Stimulated activated naive CD8-positive, alpha-beta T cell treated with anti-CD3 and anti-CD28 coated beads, Interleukin-15, amount 100 ng/mL, for 72 hours (primary cell): Measurements from ENCODE around the gene ZFHX3.

Experiments used
- ATAC-seq: fragments of 150-1000 bp; cut with Tn5 transposase; 2 replicates; pipeline ENCODE4 v1.10.0; 2021; ENCODE audit warnings: mild to moderate bottlenecking, moderate library complexity
- DNase-seq, 2 donors: peaks; one replicate each; pipeline ENCODE4 v3.0.0; 2021 to 2022
- H3K27ac Mint-ChIP-seq, 2 donors: one replicate each; pipeline ENCODE4 v1.8.0; 2022; ENCODE audit warnings: mild to moderate bottlenecking in 2 of 2, mixed read lengths in 2 of 2, moderate library complexity in 2 of 2
- H3K27me3 Mint-ChIP-seq: one replicate; pipeline ENCODE4 v1.8.0; 2022; ENCODE audit warnings: mixed read lengths
- H3K4me1 Mint-ChIP-seq: one replicate; pipeline ENCODE4 v1.8.0; 2022; ENCODE audit warnings: mild to moderate bottlenecking, mixed read lengths
- H3K4me3 Mint-ChIP-seq, 2 donors: one replicate each; pipeline ENCODE4 v1.8.0; 2022; ENCODE audit warnings: mild to moderate bottlenecking in 2 of 2, mixed read lengths in 2 of 2, moderate library complexity in 1 of 2
- H3K9me3 Mint-ChIP-seq, 2 donors: one replicate each; pipeline ENCODE4 v1.8.0; 2022; ENCODE audit warnings: mixed read lengths in 2 of 2

The ZFHX3 gene

DNA sequence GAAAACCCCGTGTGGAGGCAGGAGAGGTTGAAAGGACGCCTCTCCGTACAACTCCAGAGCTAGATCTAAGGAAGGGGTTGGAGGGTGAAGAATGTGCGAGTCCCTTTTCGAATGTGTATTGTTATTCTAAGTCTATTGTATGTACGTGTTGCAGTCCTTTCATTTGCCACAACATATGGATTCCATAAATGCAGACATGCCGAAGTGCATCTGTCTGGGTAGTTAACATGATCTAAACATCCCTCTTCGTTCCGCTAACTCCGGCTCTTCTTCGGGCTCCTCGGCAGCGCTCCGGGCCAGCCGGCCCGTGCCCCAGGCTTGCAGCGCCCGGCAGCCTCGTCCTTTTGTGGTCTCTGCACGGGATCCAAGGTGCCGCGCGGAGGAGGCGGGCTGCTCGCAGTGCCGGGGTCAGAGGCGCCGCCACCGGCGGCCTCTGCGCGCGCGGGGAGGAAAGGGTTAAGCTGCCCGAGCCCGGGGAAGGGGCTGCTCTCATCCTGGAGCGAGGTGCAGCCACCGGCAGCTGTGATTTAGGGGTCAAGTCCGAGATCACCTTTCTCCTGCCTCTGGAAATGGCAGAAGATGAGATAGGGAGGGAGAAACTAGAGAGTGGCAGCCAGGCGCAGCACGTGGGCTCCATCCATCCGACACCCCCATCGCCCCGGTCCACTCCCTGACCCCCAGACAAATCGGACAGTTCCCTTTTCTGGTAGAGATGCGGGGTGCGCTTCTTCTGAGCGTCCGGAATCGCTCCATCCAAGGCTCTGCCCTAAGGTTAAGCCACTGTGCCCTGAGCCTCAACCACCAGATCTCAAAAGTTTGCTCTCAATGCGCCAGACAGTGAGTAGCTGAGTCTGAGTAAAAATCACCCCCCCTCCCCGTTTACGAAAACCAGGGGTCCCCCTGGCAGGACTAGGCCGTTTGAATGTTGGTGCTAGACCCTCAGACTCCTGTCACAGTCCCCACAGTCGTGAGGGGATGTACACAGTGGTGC lies 15.1 kb upstream of the ZFHX3 start:
- Mint-ChIP-seq H3K27me3 (peaks cover 92% of the 10 kb centered on the region), H3K27ac (no peak overlapping the region), H3K9me3 (no peaks in the 10 kb centered on the region), H3K4me1 (peaks cover 22% of the 10 kb centered on the region), H3K4me3 (no peak overlapping the region)
- no peak for ATAC-seq
- DNase-seq = no peak

DNA sequence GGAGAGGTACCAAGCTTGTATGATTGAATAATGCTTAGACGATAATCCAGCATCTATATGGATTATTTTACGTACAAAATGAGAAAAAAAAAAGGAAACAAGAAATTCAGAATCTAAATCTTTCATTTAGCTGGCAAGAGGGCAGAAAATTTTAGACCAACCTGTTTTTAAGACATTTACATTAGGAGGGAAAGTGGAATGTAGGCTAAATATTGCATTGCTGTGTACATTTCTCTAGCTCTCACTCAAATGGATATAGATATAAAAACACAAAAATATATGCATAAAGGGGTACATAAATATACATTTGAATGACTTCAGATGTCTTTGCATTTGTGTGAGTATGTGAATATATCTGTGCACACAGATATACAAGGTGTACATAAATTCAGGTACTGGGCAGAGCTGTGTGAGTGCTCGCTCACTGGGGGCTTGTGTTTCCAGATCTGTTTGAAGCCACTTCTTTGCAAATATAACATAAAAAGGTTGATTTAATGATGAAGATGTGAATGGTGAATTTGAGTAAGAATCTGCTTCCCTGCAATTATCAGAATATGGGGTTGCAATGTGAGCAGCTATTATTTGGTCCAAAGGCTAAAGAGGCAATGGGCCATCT lies 14.2 kb upstream of the ZFHX3 start:
- no peak overlapping the region for H3K4me3 Mint-ChIP-seq
- no peak for DNase-seq
- H3K4me1 Mint-ChIP-seq = peaks cover 27% of the 10 kb centered on the region

DNA sequence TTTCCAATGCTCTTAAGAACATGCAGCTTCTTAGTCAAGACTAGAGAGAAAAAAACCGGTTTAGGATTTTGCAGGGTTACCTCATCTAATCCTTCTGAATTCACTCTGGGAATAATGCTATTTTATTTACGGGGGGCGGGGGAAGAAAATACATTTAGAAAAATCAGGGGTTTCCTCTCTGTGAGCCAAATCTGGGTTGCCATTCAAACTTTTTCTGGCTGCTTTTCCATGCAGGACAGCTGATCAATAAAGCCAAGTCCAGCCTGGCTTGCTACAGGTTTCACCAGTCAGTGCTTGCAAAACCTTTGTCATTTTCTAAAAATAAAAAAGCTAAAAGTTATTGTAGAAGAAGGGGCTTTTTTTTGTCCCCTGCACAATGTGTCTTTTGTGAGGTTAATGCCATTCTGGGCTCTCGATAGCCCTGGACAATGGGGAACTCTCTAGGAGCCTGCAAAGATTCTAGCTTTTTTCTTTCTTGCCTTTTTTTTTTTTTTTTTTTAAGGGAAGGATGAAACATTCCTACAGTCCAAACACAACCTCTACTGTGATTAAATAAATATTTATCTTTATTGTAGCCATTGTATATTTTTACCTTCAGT lies 13.1 kb upstream of the ZFHX3 start:
- Mint-ChIP-seq H3K4me1 (peaks cover 32% of the 10 kb centered on the region), H3K27me3 (peaks cover 72% of the 10 kb centered on the region), H3K27ac (no peak overlapping the region), H3K4me3 (no peak overlapping the region), H3K9me3 (no peaks in the 10 kb centered on the region)
- ATAC-seq (no peak), DNase-seq (no peak)

More for the DNA sequence above, 14.2 kb upstream of the ZFHX3 start:
- peaks cover 83% of the 10 kb centered on the region for H3K27me3 Mint-ChIP-seq
- no peaks in the 10 kb centered on the region for H3K9me3 Mint-ChIP-seq
- no peak overlapping the region for H3K27ac Mint-ChIP-seq
- no peak for ATAC-seq

DNA sequence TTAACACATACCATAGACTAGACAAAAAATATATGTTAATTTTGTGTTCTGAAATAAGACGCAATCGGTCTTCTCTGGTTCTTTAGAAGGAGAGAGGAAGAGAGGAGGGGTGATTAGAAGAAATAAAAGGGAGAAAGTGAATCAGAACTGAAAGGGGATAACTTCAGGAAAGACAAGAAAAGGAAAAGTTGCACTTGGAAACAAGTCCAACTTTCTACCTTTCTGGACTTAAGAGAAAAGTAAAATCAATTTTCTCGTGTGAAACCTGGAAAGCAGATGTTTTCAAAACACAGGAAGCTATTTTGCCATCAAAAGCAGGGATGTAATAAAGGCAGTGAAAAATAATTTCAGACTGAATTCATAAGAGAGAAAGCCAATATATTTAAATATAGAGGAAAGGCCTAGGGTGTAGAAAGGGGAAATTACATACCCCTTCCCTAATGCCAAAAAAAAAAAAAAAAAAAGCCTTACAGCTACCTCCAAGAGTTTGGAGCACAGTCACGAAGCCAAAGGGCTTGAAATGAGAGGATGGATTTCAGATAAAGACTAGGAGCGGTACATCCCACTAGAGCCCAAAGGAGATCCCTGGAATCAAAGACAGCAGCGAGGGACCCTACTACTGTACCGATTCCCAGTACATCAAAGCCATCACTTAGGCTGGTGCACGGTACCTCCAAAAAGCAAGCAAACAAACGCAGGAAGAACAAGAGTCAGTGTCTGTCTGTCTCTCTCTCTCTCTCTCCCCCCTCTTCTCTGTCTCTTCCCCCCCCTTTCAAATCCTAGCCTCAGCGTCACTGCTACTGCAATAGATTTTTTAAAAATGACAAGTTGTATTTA lies 12.1 kb upstream of the ZFHX3 start:
- Mint-ChIP-seq H3K27ac (no peak overlapping the region), H3K4me3 (peak overlapping the region in 1 of 2 donors; percentile 79), H3K4me1 (peaks cover 38% of the 10 kb centered on the region), H3K27me3 (peaks cover 62% of the 10 kb centered on the region), H3K9me3 (no peaks in the 10 kb centered on the region)
- no peak for DNase-seq
- ATAC-seq = no peak

DNA sequence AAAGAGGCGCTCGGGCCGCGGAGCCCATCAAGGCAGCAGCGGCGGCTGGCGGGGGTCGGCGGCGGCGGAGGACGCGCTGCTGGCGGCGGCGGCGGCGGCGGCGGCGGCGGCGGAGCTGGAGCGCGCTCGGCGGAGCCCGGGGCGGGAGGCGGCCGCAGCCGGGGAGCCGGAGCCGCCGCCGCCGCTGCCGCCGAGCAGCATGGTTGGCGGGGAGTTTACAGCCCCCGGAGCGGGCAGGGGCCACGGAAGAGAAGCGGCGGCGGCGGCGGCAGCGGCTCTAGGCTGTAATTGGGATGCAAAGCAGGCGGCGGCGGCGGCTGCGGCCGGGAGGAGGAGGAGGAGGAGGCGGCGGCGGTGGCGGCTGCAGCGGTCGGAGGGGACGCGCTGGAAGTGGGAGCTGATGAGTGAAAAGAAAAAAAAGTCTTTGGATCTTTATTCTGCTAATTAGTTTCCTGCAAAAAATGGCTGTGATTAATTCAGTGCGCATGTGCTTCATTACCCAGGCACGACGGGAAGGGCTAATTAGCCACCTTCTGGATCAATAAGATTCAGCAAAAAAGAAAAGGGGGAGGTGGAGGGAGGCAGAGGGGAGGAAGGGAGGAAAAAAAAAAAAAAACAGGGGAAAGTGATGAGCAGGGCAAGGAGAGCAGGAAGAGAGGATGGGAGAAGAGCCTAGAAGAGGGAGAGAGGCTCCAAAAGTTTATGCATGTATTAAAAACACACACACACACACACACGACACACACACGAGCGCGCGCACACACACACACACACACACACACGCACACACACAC lies 10.9 kb upstream of the ZFHX3 start:
- no peaks in the 10 kb centered on the region for H3K9me3 Mint-ChIP-seq
- H3K4me3 Mint-ChIP-seq = peak overlapping the region; percentile 79 to 84
- no peak overlapping the region for H3K27ac Mint-ChIP-seq
- peak; percentile 27 for ATAC-seq
- DNase-seq = no peak
- H3K4me1 Mint-ChIP-seq = peaks cover 34% of the 10 kb centered on the region
- H3K27me3 Mint-ChIP-seq = peaks cover 50% of the 10 kb centered on the region

DNA sequence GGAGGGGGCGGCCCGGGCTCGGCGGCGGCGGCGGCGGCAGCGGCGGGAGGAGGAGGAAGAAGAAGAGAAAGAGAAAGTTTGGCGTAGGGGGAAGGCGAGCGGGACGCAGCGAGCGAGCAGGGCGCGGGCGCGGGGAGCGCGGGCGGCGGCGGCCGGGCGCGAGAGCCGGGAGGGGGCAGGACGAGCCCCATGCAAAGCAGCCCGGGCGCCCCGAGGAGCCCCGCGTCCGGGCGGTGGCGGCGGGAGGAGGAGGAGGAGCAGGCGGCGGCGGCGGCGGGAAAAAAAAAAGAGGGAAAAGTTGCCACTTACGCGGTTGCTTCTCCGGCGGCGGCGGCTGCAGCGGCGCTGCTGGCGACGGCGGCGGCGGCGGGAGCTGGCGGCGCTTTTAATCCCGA lies 10.3 kb upstream of the ZFHX3 start:
- H3K4me1 Mint-ChIP-seq = peaks cover 30% of the 10 kb centered on the region
- H3K9me3 Mint-ChIP-seq = no peaks in the 10 kb centered on the region
- peak in 1 of 2 donors; percentile 25 for DNase-seq
- peaks cover 44% of the 10 kb centered on the region for H3K27me3 Mint-ChIP-seq
- no peak overlapping the region for H3K27ac Mint-ChIP-seq
- peak overlapping the region; percentile 47 to 84 for H3K4me3 Mint-ChIP-seq
- peak; percentile 71 for ATAC-seq

DNA sequence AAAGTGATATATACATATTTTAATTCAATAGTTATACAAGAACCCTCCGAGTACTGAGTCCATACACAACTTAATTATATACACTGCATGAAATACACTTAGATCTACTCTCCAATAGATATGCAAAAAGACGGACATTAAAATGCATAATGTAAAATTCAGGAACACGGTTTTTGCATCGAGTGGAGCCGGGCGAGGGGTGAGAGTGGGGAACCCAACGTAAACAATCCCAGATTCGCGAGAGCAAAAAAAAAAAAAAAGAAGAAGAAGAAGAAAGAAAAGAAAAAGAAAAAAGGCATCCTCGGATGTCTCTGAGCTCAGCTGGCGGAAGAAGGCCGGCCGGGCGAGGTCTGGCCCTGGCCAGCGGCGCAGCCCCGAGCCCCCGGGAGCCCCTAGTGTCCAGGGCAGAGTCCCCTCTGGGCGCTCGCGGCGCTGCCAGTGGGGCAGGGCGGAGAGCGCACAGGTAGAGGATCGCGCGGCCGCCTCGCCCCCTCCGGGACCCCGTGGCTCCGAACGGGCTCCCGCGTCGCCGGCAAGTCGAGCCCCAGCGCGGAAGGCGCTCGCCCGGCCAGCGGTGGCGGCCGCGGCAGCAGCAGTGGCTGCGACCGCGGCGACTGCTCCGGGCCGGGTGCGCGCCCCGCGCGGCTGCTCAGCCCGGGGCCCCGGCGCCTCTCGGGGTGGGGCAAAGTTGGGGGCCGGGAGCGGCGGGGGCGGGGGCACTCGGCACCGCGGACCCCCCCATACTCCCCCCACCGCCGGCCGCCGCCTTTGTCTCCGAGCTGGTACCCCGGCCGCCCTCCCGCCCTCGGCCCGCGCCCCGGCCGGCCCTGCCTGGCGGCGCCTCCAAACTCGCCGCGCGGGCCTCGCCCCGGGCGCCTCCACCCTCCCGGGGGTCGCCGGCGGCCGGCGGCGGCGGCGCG lies 9.6 kb upstream of the ZFHX3 start:
- Mint-ChIP-seq H3K9me3 (no peaks in the 10 kb centered on the region), H3K4me3 (peak overlapping the region; percentile 84), H3K27ac (peak overlapping the region in 1 of 2 donors; percentile 88), H3K27me3 (peaks cover 37% of the 10 kb centered on the region), H3K4me1 (peaks cover 28% of the 10 kb centered on the region)
- peak; percentile 68 for ATAC-seq
- DNase-seq = no peak

DNA sequence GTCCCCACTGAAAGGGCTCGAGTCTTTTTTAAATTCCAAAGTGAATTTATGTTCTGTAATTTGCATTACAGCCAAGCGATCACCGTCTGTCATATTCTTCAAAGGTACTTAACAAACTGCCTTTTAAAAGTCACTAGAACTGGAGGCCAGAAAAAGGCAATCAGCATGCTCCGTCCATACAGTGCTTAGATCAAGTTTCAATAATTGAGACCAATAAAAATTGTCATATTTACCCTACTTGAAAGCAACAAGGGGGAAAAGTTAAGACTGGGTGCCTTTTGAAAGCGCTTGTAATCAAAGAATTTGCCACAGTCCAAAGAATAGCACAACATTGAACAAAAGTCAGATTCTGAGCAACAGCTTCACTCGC lies 9.0 kb upstream of the ZFHX3 start:
- H3K27ac Mint-ChIP-seq = no peak overlapping the region
- DNase-seq = no peak
- H3K4me1 Mint-ChIP-seq = peaks cover 25% of the 10 kb centered on the region

DNA sequence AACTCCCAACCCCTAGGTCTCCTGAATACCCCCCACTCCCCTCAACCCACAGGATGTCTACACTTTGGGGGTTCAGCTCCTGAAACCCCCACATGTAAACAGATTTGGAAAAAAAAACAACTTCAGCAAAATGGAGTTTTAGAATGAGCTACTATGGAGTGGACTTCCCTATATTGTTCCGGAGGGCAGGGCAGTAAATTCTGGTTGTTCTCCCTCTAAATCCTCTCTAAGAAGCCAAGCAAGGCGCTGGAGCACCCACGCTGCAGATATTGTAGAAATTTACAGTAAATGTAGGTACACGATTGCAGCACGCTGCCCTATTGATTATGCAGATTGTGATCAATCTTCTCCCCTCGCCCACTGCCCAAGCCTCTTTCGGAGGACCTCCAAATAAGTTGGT lies 8.5 kb upstream of the ZFHX3 start:
- Mint-ChIP-seq H3K4me1 (peaks cover 25% of the 10 kb centered on the region), H3K4me3 (no peak overlapping the region), H3K27me3 (peaks cover 26% of the 10 kb centered on the region), H3K27ac (no peak overlapping the region), H3K9me3 (no peaks in the 10 kb centered on the region)
- ATAC-seq (no peak), DNase-seq (no peak)

More for the DNA sequence above, 9.0 kb upstream of the ZFHX3 start:
- peak overlapping the region; percentile 83 to 84 for H3K4me3 Mint-ChIP-seq
- H3K27me3 Mint-ChIP-seq = peaks cover 31% of the 10 kb centered on the region
- ATAC-seq = no peak
- H3K9me3 Mint-ChIP-seq = no peaks in the 10 kb centered on the region

DNA sequence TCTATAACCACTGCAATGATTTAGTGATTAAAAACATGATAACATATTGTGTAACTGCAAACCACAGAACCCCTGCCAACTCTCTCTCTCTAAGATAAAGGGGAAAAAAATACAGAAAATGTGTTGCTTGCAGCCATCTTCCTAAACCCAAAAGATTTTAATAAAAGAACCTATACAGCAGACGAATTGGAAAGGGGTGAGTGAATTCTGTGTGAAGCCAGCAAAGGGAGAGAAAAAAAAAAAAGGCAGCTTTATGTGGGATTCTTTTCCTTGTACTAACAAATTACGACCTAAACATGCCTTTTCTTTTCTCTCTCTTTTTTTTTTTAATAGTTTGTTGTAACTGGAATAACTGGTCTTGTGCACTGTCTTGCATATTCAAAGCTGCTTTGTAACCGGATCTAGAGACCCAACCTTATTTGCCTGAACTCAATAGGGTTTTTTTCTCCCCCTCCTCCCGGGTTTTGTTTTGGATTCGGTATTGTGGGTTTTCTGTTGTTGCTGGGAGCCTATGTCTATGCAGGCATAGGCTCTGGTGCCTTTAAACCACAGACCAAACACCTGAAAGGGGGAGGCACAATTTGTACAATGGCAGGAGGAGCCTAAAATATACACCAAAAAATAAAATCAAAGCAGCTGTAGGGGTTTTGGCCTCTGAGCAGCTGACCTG lies 7.0 kb upstream of the ZFHX3 start:
- Mint-ChIP-seq H3K4me3 (no peak overlapping the region), H3K27me3 (peaks cover 14% of the 10 kb centered on the region), H3K27ac (no peak overlapping the region), H3K4me1 (peaks cover 25% of the 10 kb centered on the region), H3K9me3 (no peaks in the 10 kb centered on the region)
- DNase-seq (no peak), ATAC-seq (no peak)

DNA sequence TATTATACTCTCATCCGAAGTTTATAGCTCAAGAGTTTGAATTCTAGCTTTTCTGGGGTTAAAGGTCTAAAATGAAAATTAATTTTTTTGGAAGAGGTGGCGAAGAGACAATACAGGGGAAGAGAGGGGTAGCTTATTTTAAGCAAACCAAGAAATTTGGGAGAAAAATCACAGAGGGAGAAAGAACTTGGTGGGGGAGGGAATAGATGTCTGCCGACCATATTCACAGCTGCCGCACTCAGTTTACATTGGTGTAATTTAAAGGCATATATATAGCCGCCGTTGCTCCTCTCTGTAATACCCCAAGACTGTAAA lies 6.5 kb upstream of the ZFHX3 start:
- DNase-seq (no peak), ATAC-seq (peak; percentile 32)
- no peak overlapping the region for H3K27ac Mint-ChIP-seq
- peaks cover 24% of the 10 kb centered on the region for H3K4me1 Mint-ChIP-seq
- no peak overlapping the region for H3K4me3 Mint-ChIP-seq
- H3K9me3 Mint-ChIP-seq = no peaks in the 10 kb centered on the region
- peaks cover 9% of the 10 kb centered on the region for H3K27me3 Mint-ChIP-seq

DNA sequence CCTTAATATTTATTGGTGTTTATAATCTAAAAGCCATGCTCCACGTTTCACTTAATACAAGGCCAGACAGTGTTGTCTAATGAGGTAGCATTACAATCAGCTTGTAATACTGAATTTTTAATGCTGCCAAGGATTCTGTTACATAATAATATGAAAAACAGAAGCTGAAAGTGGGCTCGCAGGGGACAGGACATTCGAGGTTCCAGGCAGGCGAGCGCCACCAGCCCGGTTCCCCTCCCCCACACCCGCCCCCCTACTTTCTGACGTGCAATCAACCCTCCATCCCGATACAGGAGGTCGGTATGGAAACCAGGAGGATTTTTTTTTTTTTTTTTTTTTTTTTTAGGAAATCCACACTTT lies 6.2 kb upstream of the ZFHX3 start:
- Mint-ChIP-seq H3K27ac (no peak overlapping the region), H3K4me3 (no peak overlapping the region), H3K9me3 (no peaks in the 10 kb centered on the region), H3K27me3 (peaks cover 9% of the 10 kb centered on the region), H3K4me1 (peaks cover 21% of the 10 kb centered on the region)
- DNase-seq (no peak), ATAC-seq (no peak)

DNA sequence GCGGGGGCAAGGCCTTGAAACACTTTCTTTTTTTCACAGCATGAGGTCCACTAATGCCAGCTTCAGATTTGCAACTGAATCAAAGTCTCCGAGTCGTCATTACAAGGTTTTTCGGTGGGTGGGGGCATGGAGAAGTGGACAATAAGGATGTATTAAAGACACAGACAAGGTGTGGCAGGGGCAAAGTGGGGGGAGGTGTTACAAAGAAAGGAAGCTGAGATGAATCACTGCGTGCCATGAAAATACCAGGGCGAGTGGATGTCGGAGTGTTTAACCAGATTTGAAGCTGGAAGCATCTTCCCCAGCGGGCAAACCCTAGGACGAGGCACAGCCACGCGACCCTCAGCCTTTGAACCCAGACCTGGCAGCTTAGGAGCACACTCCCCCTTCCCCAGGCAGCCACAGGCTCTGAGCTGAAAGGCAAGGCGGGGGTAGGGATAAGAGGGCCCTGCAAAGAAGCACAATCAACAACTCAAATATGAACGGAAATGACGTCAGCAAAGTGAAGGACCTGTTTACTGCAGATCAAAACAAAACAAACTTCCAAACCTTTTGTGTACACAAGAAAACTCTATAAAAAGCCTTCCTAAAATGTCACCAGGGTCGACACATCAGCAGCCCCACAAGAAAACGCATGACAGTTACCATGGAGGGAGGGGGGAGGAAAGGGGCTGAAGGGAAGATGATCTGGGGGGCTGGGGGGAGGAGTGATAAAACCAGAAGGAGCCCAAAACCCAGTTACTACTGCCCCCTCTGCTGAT lies 5.6 kb upstream of the ZFHX3 start:
- peaks cover 9% of the 10 kb centered on the region for H3K27me3 Mint-ChIP-seq
- ATAC-seq (no peak), DNase-seq (no peak)
- no peaks in the 10 kb centered on the region for H3K9me3 Mint-ChIP-seq
- H3K27ac Mint-ChIP-seq = no peak overlapping the region
- H3K4me1 Mint-ChIP-seq = peaks cover 17% of the 10 kb centered on the region
- H3K4me3 Mint-ChIP-seq = no peak overlapping the region
